Ammon's horn (tissue), 1 donor: ENCODE results near the gene KLHL30.

Experiments
- DNase-seq: peaks from one replicate; pipeline ENCODE4 v3.0.0-alpha.2; 2016; ENCODE audit warnings: low spot score

KLHL30 gene

GRCh38 chr2:238138331-238139195 is at the start of gene KLHL30:
Gene KLHL30 (plus strand): TSS chr2:238138668. CDS start chr2:238140755, 2,087 bp downstream.
- DNase-seq, result no peak

- no peak for DNase-seq
Measured at GRCh38 chr2:238090887-238091286, 47.6 kb upstream of the KLHL30 start.

GRCh38 chr2:238091436-238092060 is 46.9 kb upstream of the KLHL30 start:
- no peak for DNase-seq

GRCh38 chr2:238092486-238093035 is 45.9 kb upstream of the KLHL30 start:
- no peak for DNase-seq

- no peak for DNase-seq
Measured at GRCh38 chr2:238093181-238094140, 45.0 kb upstream of the KLHL30 start.

GRCh38 chr2:238094438-238095022 is 43.9 kb upstream of the KLHL30 start:
- no peak for DNase-seq

GRCh38 chr2:238095143-238095542 is 43.3 kb upstream of the KLHL30 start:
- no peak for DNase-seq

GRCh38 chr2:238096311-238097011 is 42.0 kb upstream of the KLHL30 start:
- no peak for DNase-seq

GRCh38 chr2:238097201-238097987 is 41.1 kb upstream of the KLHL30 start:
- DNase-seq, result no peak

GRCh38 chr2:238097988-238098871 is 40.2 kb upstream of the KLHL30 start:
- no peak for DNase-seq

- DNase-seq, result no peak
Measured at GRCh38 chr2:238098901-238099713, 39.4 kb upstream of the KLHL30 start.

GRCh38 chr2:238099714-238100048 is 38.8 kb upstream of the KLHL30 start:
- DNase-seq, result no peak

GRCh38 chr2:238100049-238100820 is 38.2 kb upstream of the KLHL30 start, which contains the start of gene ESPNL:
Gene ESPNL (plus strand): TSS chr2:238100340. CDS start chr2:238100420, 80 bp downstream.
- DNase-seq, result no peak

GRCh38 chr2:238100821-238101771 is 37.4 kb upstream of the KLHL30 start:
- DNase-seq, result no peak

GRCh38 chr2:238101891-238102841 is 36.3 kb upstream of the KLHL30 start:
- no peak for DNase-seq
